GM21360 (cell line): ENCODE data around the gene PM20D2.
"Not testable (repeated sequence)": the region's sequence is repeated elsewhere in the genome, so short reads cannot be mapped to it uniquely, and the experiment has no call there.

Source experiments
- ATAC-seq: cut with Tn5 transposase; IDR thresholded peaks from one replicate; pipeline ENCODE4 v1.9.1; 2021; ENCODE audit warnings: mild to moderate bottlenecking, moderate library complexity; ENCODE audit not compliant: unreplicated experiment

PM20D2 gene, protein sequence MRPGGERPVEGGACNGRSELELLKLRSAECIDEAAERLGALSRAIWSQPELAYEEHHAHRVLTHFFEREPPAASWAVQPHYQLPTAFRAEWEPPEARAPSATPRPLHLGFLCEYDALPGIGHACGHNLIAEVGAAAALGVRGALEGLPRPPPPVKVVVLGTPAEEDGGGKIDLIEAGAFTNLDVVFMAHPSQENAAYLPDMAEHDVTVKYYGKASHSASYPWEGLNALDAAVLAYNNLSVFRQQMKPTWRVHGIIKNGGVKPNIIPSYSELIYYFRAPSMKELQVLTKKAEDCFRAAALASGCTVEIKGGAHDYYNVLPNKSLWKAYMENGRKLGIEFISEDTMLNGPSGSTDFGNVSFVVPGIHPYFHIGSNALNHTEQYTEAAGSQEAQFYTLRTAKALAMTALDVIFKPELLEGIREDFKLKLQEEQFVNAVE

DNA sequence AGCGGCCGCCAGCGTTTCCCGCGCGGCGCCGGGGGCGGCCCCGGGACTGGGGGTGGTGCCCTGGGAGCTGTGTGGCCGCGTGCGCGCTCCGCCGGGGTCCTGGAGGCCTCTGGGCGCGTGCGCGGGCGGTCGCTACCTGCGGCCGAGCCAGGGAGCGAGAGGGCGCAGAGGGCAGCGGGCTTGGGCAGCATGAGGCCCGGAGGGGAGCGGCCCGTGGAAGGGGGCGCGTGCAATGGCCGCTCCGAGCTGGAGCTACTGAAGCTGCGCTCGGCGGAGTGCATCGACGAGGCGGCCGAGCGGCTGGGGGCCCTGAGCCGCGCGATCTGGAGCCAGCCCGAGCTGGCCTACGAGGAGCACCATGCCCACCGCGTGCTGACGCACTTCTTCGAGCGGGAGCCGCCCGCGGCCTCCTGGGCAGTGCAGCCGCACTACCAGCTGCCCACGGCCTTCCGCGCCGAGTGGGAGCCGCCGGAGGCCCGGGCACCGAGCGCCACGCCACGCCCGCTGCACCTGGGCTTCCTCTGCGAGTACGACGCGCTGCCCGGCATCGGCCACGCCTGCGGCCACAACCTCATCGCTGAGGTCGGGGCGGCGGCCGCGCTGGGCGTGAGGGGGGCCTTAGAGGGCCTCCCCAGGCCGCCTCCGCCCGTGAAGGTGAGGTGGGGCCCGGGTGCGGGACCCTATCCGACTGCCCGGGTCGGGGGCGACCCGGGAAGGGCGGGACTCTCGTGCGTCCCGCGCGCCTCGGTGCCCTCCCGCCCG is at the start of gene PM20D2:
Gene PM20D2, plus strand, starts transcription at position 100 of the 762 bp plus-strand sequence. Its CDS starts 90 bp downstream, at position 190.
- peak; percentile 63 for ATAC-seq

- no peak for ATAC-seq
These were observed 47.4 kb upstream of the PM20D2 start for GRCh38 chr6:89098461-89098860.

DNA sequence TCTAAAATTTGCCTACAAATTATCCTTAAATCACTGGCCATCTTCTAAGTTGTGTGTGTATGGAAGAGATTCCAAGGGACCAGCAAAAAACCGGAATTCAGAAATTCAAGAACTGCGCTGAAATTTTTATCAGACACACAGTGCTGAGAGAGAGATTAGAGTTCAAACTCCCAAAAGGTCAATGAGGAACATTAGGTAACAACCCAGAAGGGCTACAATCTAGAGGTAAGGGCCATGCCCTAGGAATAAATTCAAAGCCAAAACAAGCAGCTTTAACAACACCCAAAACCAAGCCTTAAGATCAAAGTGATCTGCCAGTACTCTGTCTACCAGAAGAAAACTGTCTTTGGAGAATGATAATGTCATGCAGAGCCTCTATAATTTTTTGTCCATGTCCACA is 45.7 kb upstream of the PM20D2 start:
- ATAC-seq, result no peak

GRCh38 chr6:89110284-89110683 is 35.6 kb upstream of the PM20D2 start:
- no peak for ATAC-seq

GRCh38 chr6:89111933-89112332 is 33.9 kb upstream of the PM20D2 start:
- no peak for ATAC-seq

GRCh38 chr6:89116702-89117101 is 29.2 kb upstream of the PM20D2 start:
- ATAC-seq, result no peak

GRCh38 chr6:89117211-89118108 is 28.4 kb upstream of the PM20D2 start, which contains the start of gene SRSF12:
SRSF12 (minus strand) TSS chr6:89118071; CDS start chr6:89117887, 184 bp downstream.
- ATAC-seq, result peak; percentile 70

DNA sequence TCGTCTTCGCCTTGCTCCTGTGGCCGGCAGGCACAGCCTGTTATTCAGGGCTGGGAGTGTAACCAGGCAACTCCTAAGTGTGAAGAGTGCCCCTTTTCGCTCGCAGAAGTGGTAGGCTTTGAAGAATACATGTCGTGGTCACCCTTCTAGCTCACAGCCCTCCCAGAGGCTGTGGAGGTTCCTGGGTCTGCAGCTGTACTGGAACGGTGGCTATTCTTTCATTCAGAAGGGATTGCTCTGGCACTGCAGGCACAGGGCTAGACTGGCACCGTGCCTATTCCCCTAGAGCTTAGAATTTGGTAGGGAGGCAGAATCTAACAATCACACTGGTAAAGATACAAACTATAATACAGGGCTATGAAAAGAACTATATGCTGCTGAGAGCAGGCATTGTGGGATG is 26.9 kb upstream of the PM20D2 start:
- ATAC-seq, result no peak

- no peak for ATAC-seq
These were observed 25.5 kb upstream of the PM20D2 start for GRCh38 chr6:89120371-89120770.

DNA sequence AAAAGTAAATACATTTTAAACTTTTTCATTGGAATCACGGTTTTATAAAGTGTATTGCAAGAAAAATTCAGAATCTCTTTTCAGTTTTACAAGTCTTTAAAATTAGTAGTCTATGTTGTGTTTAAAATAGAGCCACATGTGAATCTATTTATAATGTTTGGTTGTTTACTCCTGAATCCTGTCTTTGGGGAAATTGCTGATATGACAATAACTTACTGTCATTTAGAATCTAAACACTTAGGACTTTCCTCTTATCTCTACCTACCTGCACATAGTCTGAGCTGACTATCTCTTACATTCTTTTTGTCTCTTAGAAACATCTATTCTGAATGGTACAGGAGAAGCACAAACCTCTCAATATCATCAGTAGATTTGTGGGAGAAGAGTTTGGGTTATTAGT is 23.9 kb upstream of the PM20D2 start:
- ATAC-seq, result no peak

GRCh38 chr6:89122625-89123024 is 23.2 kb upstream of the PM20D2 start:
- ATAC-seq, result no peak

- not testable (repeated sequence) for ATAC-seq
These were observed 17.6 kb upstream of the PM20D2 start for GRCh38 chr6:89128256-89128671.

- ATAC-seq, result no peak
These were observed 14.3 kb upstream of the PM20D2 start for GRCh38 chr6:89131599-89131998.

DNA sequence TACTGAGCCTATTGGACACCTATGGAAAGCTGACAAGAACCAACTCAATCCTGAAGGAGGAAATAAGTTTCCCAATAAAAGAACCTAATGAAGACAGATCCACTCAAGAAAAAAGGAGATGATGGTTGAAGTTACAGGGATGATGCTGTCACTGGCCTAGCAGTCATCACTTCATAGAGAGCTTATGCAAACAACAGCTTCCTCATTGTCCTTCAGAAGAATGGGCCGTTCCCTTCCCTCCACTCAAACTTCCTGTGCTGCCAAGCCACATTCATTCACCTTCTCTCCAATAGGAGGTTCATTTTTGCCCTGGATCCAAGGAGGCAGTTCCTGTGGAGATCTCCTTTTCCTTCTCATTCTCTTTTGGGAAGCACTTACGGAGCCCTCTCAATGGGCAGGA is 13.8 kb upstream of the PM20D2 start:
- no peak for ATAC-seq

DNA sequence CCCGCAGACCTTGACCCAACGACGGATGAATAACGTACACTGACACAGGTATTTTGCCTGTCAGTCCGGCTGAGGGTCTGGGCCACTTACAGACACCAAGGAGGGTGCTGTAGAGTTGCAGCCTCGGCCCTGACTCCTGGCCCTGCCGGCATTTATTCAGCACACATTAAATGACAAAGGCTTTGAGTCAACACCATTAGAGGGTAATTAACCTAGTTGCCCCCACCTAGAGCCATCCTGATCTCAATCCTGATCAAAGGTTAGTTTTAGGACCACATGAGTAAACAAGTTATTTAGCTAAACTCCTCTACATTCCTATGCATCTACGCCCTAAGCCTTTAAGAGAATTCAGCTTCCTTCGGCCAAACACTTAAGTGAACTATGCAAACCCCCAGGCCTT is 11.9 kb upstream of the PM20D2 start:
- no peak for ATAC-seq

- no peak for ATAC-seq
These were observed 11.1 kb upstream of the PM20D2 start for GRCh38 chr6:89134723-89135122.

- ATAC-seq, result no peak
These were observed 7.7 kb upstream of the PM20D2 start for GRCh38 chr6:89138173-89138572.

- ATAC-seq, result no peak
These were observed 6.1 kb upstream of the PM20D2 start for GRCh38 chr6:89139509-89140346.

- no peak for ATAC-seq
These were observed 5.3 kb upstream of the PM20D2 start for GRCh38 chr6:89140347-89141156.
